ENCODE measurements around the gene ASIC5.
"Not testable (repeated sequence)": the region's sequence is repeated elsewhere in the genome, so short reads cannot be mapped to it uniquely, and the experiment has no call there.

Gene ASIC5

GRCh38 chr4:155811083-155811482 is 55.0 kb downstream of the ASIC5 start:
- intact Hi-C loops (cut with DNase I): no loop called here

DNA sequence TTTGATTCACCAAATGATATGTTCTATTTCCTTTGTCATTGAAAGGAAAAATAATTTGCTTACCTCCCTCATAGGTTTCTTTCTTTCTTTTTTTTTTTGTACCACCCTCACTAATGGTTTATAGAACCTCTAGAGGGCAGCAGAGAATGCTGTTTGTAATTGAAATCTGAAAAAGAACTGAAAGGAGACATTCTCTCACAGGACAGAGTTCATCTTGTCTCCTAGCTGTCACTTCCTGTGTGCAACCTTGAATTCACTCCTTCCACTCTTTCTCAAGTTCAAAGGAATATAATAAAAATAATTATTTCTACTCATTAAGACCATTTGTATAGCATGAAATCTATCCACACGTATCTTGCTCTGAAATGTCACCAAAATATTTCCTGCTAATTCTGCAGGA is 56.2 kb downstream of the ASIC5 start:
- DNase-seq: peak in 11 of 42 donors; percentile 15 to 56 (median 23)

More at GRCh38 chr4:155811083-155811482, 55.0 kb downstream of the ASIC5 start:
- DNase-seq: no peak

DNA sequence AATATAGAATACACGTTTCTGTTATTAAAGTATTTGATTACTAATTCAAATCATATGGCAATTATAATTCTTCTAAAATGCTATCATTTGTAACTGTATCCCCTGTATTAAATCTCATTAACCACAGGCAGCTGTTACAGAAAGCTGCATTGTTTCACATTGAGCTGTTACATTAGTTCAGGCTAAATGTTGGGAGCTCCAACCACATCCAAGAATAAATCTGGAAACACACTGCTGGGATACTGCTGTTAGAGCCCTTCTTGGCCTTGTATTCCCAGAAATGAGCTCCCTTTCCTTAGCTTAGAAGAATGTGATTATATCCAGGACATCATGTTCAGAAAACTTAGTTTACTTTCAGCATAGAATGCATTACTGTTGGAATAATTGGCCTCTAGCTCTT is 59.1 kb downstream of the ASIC5 start:
- DNase-seq: no peak
- intact Hi-C loops (cut with DNase I): loop anchor here (10.0 kb wide), 1 partner anchor 148 kb away; the partner anchor contains the start of gene CTSO

More for the DNA sequence above, 56.2 kb downstream of the ASIC5 start:
- intact Hi-C loops (cut with DNase I): loop anchor here (10.0 kb wide), 1 partner anchor 145 kb away; the partner anchor contains the start of gene CTSO

- DNase-seq: no peak
- intact Hi-C loops (cut with DNase I): loop anchor here (10.0 kb wide), 1 partner anchor 150 kb away; the partner anchor contains the start of gene CTSO
Observed at GRCh38 chr4:155805016-155805415, 61.1 kb downstream of the ASIC5 start.

DNA sequence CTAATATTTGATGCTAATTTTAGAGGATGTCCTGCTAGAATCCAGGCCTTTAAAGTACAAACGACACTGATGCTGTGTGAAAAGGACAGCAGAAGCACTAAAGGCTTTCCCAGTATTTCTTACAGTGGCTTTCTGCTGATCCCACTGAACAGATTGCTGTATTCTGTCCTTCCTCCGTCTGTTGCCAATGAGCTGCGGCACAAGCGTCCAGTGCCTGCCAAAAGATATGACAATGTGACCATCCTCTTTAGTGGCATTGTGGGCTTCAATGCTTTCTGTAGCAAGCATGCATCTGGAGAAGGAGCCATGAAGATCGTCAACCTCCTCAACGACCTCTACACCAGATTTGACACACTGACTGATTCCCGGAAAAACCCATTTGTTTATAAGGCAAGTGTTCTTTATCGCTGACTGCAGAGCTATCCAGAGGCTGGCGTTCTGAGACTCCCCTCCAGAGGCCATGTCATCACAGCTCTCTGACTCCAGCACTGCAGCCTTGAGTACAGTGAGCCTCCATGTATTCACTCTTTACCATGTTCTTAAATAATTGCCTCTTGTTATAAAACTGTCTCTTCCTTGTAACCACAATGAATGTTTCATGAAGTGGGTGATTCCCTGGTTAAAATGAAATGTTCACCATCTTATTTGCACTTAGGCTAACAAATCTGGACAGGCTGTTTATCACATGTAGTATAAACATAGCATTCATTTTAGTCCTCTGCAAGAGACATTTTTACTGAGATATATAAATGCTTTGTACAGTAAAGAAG is 63.7 kb downstream of the ASIC5 start:
- peak in 4 of 42 donors; percentile 14 to 43 (median 25) for DNase-seq

DNA sequence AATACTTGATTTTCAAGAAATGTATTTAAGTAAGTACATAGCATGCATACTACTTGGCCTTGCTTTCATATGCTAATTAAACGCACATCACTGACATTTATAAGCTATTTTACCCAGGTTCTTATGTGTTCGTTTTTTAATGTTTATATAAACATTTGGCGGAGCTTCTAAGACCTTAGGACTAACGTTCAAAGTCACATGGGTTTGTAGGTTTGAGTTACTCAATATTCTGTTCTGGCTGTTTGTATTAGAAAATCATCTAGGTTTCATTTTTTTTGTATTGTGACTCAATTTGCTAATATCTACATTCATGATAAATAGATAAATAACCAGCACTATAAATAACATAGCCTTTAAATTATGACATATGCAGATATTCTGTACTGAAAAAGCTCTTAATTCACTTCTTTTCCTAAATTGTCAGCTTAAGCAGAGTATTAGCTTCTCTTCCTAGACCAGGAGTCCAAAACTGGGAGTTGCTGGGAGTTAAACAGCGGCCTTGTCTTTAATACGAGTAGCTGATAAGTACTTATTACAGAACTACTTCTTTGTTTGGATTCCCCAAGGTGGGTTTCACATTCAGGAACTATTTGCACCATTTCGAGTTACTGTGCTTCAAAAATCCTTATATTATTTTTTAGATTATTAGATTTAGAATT is 65.3 kb downstream of the ASIC5 start:
- DNase-seq: no peak
- intact Hi-C loops (cut with DNase I): loop anchor here (10.0 kb wide), 1 partner anchor 154 kb away; the partner anchor contains the start of gene CTSO

More for the DNA sequence above, 63.7 kb downstream of the ASIC5 start:
- intact Hi-C loops (cut with DNase I): loop anchor here (10.0 kb wide), 1 partner anchor 152 kb away; the partner anchor contains the start of gene CTSO

DNA sequence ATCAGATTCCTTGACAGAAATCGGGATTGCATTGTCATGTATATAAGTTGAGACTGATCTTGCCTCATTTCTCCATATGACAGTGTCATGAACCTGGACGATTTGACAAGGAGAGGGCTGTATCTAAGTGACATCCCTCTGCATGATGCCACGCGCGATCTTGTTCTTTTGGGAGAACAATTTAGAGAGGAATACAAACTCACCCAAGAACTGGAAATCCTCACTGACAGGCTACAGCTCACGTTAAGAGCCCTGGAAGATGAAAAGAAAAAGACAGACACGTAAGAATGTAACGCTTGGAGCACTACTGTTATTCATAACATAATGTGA is 66.3 kb downstream of the ASIC5 start:
- peak in 18 of 42 donors; percentile 18 to 72 (median 43) for DNase-seq
- intact Hi-C loops (cut with DNase I): loop anchor here (10.0 kb wide), 1 partner anchor 155 kb away; the partner anchor contains the start of gene CTSO

DNA sequence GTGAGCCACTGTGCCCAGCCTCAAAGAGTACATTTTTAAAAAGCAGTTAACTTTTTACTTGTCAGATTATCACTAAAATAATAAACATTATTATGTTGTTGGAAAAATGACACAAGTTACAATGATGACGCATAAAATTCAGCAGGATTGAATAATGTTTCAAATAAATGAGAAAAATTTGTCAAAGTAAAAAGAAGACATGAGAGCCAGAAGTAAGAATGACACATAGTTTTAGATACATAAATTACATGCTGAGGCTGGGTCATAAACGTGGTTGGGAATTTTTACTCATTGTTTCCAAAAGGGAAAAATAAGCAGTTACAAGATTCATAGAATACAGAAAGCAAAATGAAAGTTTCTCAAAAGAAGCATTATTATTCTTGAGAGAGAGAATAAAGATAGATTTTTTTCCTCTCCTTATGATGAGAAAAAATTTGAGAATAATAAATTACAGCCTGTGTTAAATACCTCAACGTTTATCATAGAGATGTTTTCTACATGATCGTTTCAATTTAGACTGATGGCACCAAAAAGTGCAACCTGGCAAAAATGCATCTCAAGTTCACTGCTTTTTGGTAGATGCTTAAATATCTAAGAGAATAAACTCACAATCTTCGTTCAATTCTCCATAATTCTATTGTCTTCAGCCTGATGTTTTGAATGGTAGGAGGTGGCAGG is 66.8 kb downstream of the ASIC5 start:
- intact Hi-C loops (cut with DNase I): no loop called here
- DNase-seq: no peak

GRCh38 chr4:155797581-155797980 is 68.5 kb downstream of the ASIC5 start:
- DNase-seq; intact Hi-C loops (cut with DNase I): not testable (repeated sequence)

DNA sequence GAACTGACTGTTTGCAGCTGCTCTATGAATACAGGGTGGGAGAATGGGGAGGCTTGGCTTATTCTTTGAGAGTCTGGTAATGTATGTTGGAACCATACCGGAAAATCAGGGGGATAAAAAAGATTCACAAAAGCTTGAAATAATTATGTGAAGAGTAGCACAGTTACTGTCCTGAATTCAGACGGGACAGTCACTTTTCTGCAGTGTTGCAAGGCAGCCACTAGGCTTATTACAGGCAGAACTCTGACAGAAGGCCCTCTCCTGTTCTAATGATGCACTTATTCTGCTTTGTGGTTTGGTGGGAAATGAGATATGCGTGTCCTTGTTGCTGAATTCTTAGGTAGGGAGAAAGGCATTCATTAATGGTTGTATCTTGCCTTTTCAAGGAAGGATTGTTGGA is 70.1 kb downstream of the ASIC5 start:
- intact Hi-C loops (cut with DNase I): no loop called here
- no peak for DNase-seq

DNA sequence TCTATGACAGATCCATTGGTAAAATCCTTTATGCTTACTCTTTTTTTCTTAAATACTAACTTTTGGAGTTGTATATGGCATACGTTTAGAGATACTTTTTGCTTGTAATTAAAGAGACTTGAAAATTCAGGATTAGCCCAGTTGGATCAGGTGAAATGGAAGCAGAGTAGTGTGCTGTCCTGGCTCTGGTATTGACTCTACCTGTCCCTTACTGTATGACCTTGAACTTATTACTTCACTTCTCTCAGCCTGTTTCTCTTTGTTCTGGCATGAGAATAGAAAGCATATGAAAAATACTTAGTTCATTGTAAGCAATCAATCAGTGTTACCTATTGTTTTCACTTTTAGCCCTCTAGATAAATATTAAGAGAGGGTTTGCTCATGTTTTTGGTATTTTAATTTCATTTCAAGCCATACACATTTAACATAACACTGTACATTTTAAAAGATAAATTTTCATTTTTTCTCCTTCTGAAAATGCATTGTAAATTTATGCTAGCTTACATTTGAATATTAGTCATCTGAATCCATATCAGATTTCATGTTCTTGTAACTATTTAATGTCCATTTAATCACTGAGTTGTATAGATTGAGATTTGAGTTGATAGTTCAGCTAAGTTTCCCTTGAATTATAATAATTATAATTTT is 71.4 kb downstream of the ASIC5 start:
- DNase-seq: no peak
- intact Hi-C loops (cut with DNase I): no loop called here

DNA sequence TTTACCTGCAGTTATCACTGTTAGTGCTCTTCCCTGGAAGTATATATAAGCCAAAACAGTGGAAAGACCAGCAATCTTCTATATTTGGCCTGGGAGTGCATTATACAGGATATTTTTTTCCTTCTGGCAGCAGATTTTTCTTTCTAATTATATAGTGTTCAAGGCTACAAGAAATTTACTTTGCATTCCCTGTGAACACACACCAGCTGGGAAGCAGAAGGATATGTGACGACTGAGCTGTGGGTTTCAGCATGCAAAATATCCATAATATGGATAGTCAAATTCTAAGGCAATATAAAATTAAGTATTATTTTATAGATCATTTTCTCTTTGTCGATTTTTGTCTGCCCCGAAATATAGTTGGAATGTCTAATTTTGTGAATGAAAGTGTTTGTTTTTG is 76.1 kb downstream of the ASIC5 start:
- intact Hi-C loops (cut with DNase I): loop anchor here (5.0 kb wide), 1 partner anchor 348 kb away; no protein-coding TSS in a partner anchor
- no peak for DNase-seq

DNA sequence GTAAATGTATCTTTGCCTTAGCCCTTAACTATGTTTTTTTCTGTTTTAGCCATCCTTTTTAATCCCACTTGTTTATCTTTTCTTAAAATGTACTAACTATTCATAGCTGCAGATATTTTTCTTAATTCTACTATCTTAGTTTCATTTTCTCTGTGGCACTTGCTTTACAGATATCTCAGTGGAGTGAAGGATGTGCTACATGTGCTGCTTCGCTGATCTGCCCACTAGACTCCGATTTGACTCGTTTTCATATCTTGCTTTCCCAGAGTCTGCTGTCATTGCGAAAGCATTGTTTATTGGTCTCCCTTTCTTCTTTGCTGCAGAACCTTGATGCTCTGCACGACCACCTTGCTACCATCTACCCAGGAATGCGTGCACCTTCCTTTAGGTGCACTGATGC is 76.7 kb downstream of the ASIC5 start:
- intact Hi-C loops (cut with DNase I): loop anchor here (5.0 kb wide), 1 partner anchor 347 kb away; no protein-coding TSS in a partner anchor
- DNase-seq: peak in 2 of 42 donors; percentile 15 to 35

GRCh38 chr4:155787113-155787710 is 78.9 kb downstream of the ASIC5 start:
- intact Hi-C loops (cut with DNase I): loop anchor here (5.0 kb wide), 1 partner anchor 345 kb away; no protein-coding TSS in a partner anchor
- peak in 3 of 42 donors; percentile 13 to 63 (median 59) for DNase-seq

DNA sequence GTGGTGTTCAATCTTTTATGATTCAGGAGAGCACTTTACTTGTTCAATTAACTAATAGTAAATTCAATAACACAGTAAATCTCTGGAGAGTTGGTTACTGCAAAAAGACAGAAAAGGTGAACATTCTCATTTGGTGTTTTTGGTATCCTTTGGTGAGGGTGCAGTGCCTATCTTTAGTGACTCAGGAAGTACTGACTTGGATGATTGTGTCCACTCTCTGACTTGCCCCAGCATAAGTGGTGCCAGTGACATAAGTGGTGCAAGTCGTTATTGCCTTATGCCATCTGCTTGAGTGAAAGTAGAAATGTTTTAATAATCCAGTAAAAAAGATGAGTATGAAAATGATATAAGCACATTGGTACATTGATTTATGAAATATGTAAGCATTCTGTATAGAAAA is 80.2 kb downstream of the ASIC5 start:
- no peak for DNase-seq
- intact Hi-C loops (cut with DNase I): loop anchor here (5.0 kb wide), 1 partner anchor 344 kb away; no protein-coding TSS in a partner anchor

DNA sequence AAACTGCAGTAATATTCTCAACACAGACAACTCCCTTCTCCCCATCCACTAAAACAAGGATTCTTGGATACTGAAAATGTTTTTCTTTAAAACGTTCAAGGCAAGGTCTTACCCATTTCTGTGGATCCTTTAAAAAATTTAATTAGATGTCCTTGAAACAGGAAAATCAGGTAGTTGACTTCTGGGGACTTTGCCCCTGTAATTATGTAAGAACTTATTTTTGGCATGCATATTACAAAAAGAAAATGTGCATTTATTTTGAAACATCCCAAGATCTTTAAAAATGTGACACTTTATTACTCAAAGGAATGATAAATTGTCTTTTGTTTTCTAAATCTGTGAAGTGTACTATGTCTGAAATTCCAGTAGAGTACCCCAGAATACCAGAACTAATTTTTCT is 81.4 kb downstream of the ASIC5 start:
- no peak for DNase-seq
- intact Hi-C loops (cut with DNase I): loop anchor here (5.0 kb wide), 1 partner anchor 342 kb away; no protein-coding TSS in a partner anchor

DNA sequence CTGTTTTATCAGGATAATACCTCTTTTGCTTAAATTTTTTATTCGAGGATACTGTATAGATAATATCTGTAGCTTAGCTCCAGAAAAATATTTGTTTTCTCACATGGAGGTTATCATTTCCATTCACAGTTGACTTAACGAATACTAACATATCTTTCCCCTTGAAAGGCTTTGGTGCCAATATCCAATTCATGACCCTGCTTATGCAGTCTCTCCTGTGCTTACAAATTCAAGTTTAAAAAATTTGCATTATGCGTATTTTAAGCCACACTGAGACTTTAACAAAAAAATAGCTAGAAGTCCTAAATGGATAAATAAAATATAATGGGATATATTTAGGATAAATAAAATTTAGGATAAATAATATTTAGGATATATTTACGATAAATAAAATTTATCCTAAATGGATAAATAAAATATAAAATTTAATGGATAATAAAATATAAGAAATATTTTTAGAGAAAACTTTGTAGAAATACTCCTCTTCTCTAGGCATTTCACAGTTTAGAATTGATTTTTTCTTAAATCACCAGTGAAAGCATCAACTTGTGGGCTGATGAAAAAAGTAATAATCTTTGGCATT is 84.7 kb downstream of the ASIC5 start:
- intact Hi-C loops (cut with DNase I): no loop called here
- DNase-seq: no peak

DNA sequence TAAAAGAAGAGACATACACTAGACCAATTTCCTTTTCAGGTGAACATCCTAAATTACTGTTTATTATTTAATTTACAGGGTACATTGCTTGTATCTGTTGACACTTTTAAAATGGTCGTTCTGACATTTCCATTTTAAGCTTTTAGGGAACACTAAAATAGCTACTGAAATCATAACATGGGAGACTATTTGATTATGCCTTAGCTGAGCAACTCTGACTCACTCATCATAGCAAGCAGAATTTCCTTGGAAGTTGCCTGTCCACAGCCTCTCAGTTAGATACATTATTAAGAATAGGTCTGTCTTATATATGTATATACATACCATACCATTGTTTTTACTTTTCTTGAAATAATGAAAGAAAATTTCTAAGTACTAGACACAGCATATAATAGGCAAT is 85.3 kb downstream of the ASIC5 start:
- intact Hi-C loops (cut with DNase I): no loop called here

More for the DNA sequence above, 85.3 kb downstream of the ASIC5 start:
- DNase-seq: peak in 1 of 42 donors; percentile 41

Measured in head of caudate nucleus (tissue), 42 donors.